ENCODE measurements around the gene PRKG1.

GRCh38 chr10:51729822-51730555, 655.7 kb downstream of the PRKG1 start:
- TF ChIP-seq CTCF (IDR thresholded peaks at IDR 0.05) (no peak), POLR2A (IDR thresholded peaks at IDR 0.05) (no peak)
